ENCODE data around the gene RBMS3.

The RBMS3 gene

DNA sequence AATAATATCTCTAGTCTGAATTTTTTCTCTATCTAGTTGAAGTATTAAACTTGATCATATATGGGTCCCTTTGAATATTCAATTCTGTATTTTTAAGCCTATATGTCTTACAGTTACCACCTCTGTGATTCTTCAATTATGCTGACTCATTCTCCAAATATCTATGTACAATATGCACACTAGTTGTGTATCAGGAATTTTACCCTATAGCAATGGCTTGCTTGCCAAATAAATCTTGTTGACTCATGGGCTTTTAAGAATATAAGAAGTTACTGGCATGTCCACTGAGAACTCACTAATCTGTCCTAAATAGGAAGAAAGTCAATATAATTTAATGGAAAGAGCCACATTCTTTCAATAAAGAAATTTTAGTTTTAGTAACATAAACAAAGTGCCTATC lies 656.3 kb downstream of the RBMS3 start:
- DNase-seq (ENCODE audit: low read depth in 2 of 2): no peak

DNA sequence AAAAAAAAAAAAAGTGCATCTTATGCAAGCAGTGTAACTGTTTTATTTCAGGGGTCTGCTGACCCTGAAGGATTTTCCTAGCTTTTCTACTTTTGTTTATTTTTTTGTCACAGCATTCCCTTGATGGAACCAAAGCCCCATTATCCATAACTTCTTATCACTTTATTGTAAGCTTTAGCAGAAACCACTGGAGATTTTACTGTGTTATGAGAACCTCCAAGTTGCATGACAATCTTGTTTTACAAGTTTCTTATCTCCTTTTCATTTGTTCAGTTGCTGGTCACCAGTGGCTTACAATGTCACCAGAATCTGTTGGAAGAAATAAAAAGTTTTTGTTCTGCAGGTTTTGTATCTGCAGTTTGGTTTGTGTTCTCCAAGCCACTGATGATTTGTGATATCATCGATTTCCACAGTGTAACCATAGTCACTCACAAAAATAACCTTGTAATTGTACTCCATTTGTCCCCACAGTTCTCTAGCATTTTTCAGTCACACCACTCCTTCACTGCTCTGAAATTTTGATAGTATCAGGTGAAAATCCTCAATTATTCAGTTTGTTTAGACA lies 660.0 kb downstream of the RBMS3 start:
- no peak for DNase-seq (ENCODE audit: low read depth in 2 of 2)

DNA sequence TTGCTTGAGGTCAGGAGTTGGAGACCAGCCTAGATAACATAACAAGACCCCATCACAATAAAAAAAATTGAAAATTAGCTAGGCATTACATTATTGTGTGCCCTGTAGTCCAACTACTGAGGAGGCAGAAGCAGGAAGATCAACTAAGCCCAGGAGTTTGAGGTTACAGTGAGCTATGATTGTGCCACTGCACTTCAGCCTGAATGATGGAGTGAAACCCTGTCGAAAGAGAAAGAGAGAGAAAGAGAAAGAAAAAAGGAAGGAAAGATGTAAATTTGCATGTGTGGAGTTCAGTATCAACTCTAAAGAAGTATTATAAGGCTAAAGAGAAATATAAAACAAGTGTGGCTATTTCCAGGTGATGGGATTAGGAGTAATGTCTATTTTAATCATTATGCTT lies 661.4 kb downstream of the RBMS3 start:
- no peak for DNase-seq (ENCODE audit: low read depth in 2 of 2)

DNA sequence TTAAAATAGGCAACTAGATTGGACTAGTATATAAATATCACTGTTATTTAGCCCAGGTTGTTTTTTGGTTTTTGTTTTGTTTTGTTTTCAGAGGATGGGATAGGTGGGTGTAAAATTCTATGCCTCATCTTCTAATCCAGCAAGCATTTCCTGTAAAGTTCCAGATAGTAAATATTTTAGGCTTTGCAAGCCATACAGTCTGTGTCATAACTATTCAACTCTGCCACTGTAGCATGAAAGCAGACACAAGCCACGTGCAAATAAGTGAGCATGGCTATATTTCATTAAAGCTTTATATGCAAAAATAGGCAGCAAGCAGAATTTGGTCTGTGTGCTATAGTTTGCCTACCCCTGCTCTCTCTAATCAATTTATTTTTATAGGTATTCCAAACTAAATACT lies 668.3 kb downstream of the RBMS3 start:
- DNase-seq (ENCODE audit: low read depth in 2 of 2): no peak

DNA sequence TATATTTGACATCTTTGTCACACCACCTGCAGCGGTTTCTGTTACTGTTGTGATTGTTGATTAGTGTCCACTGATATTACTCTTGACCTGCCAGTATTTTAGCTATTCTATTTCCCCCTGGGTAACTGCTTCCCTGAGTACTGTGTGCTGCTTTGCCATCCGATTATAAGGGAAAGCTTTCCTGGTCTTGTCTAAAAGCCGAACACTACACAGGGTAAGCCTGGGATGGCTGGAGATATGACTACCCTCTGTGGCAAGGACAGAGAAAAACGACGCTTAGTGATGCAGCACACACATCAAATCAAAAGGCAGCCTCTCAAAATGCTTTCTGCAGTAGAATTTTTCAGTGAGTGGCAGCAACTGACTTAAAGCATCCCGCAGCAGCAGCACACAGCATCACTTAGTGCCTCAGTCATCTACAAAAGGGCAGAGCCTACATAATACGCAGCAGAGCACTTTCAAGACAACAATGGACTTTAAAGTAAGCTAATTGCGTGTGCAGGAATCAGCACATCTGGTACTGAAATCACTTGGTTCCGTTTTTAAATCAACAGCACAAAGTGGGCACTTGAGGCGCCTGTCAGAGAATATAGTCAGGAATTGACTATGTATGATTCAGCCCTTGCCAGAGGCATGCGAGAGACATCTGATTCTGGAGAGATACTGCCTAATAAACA lies 669.2 kb downstream of the RBMS3 start:
- no peak for DNase-seq (ENCODE audit: low read depth in 2 of 2)

DNA sequence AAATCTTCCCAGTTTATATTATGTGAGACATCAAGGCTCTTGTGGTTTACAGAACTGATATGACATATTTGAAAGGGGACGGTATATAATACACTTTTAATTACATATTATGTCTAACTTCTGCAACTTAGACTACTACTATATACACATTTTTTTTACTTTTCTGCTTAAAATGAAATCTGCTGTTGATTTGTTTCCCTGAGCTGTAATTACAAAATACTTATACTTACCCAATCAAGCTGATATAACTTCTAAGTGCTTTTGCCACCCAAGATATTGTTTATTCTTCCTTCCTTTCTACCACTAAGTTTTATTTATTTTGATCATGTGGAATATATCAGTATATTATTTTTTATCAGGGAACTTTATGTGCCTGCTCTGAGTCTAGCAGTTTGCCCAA lies 671.6 kb downstream of the RBMS3 start:
- DNase-seq (ENCODE audit: low read depth in 2 of 2): no peak

DNA sequence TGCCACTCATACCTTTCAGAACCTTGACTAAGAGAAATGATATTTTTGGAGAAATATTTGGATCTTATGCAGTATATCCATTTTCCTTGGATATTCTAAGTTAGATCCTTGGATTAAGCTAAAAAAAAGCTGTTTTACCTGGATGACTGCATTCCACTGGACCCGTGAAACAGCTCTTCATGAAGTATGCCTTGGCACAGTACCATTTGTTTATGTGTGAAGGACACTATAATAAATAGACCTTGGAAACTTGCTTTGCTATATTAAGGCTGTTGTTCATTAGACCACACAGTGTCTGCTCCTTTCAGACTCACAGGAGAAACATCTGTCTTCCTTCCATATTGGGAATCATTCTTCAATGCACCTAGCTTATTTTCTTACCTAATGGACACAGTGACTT lies 674.5 kb downstream of the RBMS3 start:
- DNase-seq (ENCODE audit: low read depth in 2 of 2): no peak

DNA sequence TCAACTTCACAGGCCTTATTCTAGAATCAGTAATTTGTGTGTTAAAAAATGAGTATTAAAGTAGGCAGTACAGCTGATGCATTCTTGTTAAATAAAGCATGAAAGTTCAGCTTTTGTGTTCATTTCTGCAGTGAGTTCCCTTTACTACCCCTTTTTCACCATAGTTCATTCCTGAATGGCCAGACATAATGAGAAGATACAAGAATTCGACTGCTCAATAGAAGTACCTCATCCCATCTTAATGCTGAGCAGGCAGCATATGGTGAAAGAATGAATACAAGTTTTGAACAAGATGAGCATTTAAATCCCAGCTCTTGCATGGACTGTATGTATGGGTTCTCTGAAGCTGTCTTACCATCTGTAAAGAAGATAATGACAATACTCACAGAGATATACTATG lies 677.9 kb downstream of the RBMS3 start:
- DNase-seq (ENCODE audit: low read depth in 2 of 2): no peak

DNA sequence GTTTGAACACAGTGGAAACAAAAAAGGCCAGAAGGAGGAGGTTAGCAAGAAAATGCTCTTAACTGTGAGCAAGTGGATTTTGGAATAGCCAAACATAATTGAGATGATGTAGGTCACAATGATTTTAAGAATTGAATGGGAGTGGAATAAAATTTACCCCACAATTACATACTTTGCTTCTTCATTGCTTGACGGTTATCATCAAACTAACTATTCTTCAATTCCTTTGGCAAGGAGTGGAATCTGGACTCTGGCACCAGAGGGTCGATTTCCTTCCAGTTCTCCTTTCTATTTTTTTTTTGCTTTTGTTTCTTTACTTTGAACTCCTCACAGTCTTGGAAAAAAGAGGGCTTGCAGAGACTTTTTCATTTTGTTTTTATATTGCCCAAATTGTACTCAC lies 691.0 kb downstream of the RBMS3 start:
- no peak for DNase-seq (ENCODE audit: low read depth in 2 of 2)

DNA sequence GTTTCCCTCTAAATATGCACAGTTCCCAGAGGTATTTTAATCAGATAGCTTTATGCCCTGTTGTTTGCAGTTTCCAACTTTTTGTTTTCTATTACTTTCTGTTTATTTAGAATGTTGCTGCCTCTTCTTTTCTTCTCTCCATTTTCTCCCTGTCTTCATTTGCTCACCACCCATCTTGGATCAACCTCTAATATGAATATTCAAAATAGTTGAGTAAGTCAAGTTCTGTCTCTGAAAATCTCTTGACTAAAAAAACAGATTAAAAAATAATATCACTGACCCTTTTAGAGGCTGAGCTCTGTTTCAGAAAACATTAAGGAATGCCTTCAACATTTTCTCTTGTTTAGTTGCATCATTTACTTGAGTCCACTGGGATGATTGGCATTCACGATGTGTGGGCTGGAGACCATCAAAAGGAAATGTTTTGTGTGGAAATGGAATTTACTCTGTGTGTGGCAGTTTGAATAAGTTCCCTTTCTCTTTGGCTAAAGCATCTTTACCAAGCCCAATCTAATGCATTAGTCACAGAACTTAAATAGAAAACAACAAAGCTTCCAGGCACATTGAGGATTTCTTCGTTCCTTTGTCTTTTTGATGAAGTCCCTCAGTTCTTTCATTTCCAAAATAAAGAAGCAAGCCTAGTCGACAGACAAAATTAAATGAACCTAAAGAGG lies 691.6 kb downstream of the RBMS3 start:
- DNase-seq (ENCODE audit: low read depth in 2 of 2): no peak

DNA sequence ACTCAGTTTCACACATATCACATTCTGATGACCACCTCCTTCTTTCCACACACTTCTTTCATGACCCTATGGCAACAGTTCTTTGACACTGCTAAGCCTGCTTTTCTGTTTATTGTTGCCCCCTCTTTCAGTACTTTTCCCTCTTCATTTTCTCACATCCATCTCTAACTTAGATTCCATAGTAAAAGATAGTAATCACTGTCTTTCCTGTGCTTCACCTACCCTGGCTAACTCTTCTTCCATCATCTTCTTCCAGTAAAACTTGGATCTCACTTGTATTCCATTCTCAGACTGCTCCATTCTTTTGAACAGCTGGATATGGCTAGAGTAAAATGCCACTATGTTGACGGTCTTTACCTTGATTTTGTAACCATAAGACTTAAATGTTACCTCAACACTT lies 692.9 kb downstream of the RBMS3 start:
- no peak for DNase-seq (ENCODE audit: low read depth in 2 of 2)

DNA sequence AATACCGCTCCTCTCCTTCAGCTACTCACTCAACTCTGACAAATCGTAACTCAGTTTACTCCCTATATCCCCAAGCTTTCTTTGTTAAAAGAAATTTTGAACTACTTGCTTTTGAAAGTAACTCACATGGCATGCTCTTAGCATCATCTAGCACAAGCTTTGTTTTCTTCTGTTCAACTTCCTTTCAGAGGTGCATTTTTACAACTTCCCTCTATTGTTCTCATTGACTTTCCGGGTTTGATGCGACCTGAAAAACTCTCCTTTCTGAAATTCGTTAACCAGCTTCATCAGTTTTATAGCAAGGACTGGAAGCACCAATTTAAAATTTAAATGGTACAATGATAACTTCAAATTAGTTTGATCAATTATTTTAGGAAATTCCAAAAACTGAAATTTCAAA lies 696.0 kb downstream of the RBMS3 start:
- no peak for DNase-seq (ENCODE audit: low read depth in 2 of 2)

DNA sequence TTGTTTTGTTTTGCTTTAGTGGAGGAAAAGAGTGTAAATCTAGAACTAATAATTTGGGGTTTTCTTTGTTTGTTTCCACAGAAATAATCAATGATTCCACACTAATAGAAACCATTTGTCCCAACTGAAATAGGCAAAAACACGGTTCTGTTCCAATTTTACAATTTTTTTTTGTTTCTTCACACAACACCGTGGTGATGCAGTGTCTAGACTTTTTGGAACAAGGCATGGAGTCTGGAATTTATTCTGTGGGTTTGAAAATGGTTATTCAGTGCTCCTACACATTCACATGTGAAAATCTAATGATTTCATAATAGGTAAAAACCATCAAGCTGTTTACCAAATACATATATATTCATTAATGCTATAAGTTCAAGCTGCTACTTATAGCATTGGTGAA lies 696.5 kb downstream of the RBMS3 start:
- DNase-seq (ENCODE audit: low read depth in 2 of 2): no peak

DNA sequence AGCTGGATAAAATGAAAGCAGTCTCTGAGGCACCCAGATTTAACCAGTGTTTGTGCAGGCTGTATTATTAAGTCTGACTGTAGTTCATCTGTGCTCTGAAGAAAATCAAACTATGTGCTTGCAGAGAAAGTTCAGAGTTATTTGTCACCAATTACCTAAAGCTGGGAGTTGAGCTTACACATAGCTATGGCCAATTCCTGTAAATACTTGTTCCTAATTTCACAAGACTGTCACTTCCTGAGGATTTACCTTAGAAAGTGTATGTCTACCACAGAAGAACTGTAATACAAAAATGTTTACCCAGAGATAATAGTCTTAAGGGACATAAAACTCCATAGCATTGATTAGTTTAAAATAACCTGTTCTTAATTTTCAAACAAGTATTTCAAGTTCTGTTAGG lies 697.2 kb downstream of the RBMS3 start:
- DNase-seq (ENCODE audit: low read depth in 2 of 2): no peak

DNA sequence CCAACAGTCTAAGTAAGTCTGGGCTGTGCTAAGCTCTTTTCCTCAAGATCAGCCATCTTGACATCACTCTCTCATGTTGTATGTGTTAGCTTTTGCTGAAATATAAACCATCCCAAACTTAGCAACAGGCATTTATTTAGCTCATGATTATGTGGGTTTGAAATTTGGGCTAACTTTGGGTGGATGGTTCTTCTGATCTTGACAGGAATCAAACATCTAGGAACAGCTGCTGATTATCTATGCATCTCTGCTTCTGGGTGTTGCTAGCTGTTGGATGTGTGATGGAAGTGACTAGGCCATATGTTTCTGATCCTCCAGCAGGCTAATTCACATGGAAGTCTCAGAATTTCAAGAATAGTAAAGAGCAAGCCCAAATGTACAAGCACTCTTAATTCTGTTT lies 710.3 kb downstream of the RBMS3 start:
- no peak for DNase-seq (ENCODE audit: low read depth in 2 of 2)

DNA sequence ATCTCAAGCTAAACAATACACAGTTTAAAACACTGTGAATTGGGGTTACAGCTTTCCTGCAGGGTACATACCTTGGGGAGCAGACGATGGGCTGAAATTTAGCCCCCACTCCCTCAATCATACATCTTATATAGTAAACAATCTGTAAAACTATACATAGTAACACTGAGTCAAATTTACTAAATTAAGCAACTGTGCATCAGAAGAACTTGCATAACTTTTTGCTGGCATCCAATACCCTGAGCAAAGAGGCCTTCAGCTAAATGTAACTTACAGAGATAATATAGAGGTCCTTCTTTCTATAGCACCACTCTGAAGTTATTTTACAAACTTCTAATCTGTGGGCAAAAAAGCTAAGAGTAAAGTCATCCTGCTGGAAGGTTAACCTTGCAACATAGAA lies 721.9 kb downstream of the RBMS3 start:
- DNase-seq (ENCODE audit: low read depth in 2 of 2): no peak

DNA sequence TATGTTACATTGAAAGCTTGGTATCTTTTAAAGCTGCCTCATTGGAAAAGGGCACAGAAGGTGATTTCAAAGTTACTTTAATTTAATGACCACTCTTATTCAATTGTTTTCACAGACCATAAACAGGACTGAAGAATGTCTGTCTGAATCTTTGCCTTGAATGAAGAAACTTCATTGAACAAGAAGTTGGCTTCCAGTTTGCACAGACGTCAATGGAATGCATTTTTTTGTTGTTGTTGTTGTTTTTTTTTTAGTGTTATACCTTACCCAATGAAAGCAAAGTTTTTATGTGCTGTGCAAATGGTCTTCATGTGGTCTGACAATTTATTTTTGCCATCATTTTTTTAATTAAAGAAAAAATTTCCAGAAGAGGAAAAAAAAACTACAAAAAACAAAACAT lies 722.9 kb downstream of the RBMS3 start:
- no peak for DNase-seq (ENCODE audit: low read depth in 2 of 2)

DNA sequence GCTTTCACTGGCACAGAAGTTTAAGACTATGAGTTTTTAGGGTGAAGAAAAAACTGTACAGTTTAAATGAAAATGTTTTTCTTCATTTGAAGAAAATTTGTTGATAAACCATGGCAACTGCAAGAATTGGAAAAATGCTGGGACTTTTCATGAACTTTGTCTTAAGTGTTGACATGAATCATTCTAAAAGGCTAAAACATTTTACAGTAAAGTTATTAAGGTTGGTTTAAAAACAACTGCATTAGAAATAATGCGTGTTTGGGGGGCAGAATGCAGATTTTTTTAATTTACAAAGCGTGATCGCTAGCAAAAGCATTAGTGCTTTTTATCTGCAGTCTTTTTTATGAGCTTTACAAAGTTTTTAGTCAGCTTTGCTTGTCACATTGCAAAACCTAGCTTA lies 723.6 kb downstream of the RBMS3 start:
- DNase-seq (ENCODE audit: low read depth in 2 of 2): no peak

DNA sequence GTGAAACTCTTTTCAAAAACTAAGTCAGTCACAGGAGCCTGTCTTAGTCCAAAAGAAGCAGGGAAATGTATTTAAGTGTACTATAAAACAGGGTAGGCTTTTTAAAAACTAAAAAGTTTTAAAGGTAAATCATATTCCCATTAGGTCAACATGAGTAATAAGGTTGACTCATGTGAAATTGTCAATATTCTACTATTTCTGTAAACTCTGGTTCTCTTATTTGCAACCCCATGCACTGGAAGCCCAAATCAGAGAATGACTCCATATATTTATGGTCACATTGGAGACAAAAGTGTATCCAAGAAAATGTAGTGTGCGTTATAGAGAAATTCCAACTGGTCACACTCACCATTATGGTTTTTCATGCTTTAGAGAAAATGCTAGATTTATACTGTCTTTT lies 725.2 kb downstream of the RBMS3 start:
- no peak for DNase-seq (ENCODE audit: low read depth in 2 of 2)

DNA sequence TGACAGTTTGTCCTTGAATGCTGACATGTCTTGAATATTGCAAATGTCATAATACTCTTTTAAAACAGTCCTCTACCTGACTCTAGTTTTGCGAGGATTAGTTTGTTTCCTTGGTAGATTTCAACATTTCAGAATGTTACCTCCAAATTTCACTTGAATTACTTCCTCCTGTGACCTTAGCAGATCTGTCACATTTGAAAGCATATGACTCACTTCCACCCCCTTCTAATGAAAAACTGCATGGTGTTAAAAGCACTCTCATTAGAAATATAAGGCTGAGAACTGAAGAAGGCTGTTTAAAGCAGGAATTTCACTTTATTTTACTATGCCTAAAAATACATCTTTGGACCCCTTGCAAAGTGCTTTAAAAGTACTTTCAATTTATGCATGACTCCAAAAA lies 726.8 kb downstream of the RBMS3 start:
- DNase-seq (ENCODE audit: low read depth in 2 of 2): no peak

DNA sequence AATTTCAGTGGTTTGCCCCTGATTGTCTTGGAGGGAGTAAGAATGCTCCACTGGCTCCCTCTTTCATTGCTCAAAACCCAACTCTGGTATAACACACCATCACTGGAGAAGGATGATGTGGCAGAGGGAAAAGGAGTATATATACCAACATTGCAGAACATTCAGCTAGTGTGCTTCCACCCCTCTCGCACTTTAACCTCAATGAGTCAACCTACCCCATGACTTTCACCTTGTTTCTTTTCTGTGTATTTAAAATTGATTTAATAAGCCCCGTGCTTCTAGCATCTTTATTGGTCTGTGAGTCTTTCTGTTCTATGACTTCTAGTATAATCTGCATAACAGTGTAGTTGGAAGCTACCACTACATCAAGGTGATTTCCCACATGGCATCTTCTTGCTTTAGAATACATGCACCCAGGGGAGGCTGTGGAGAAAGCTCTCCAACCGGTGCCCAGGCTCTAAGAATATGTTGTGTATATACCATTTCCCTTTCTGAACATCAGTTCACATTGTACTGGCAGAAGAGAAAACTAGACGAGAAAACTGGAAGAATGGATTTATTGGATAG lies 730.4 kb downstream of the RBMS3 start:
- DNase-seq (ENCODE audit: low read depth in 2 of 2): no peak

DNA sequence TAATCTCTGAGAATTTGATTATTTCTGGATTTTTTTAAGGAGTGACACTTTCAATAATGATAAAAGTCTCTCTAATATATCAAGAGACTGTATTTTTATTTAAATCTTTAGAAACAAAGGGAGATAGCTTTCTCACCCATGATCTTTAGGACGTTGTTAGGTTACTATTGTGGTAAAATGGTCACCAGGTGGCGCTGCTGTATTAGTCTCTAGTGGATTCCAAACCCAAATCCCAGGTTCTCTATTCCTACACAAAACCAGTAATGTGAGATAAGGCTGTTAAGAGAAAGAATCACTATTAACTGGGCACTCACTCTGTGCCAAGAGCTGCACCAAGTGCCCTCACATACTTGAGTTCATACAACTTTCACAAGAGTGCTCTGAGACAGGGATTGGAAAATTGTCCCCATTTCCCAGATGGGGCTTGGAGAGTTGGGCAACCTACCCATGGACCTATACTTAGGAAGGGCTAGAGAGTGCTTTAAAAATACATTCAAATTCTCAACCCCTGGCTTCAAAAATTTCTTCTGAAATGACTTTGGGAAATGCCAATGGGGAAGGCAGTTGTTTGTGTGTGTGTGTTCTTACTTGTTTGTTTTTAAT lies 732.2 kb downstream of the RBMS3 start:
- peak; percentile 0 to 2 for DNase-seq (ENCODE audit: low read depth in 2 of 2)

DNA sequence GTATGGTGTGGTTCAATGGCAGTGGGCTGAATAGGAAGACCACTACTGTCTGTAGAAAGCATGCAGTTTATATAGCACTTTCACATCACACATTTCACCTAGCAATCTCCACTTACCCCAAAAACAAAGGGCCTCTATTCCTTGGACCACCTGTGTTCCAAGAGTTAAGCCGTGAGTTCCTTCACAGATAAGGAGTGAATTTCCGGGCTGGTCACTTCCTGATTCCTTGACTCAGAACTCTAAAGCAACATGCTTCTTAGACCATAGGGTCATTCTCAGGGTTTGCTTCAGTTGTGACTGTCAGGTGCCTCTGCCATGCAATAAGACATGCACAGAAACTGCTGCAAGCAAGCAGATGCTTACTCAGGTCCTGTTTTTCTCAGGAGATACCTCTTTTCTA lies 737.0 kb downstream of the RBMS3 start:
- no peak for DNase-seq (ENCODE audit: low read depth in 2 of 2)
